Neural progenitor cell (in vitro differentiated cells): Measurements from ENCODE around the gene XRCC3. TPM values are rescaled to one million over a fixed set of nuclear protein-coding genes. Genes with fewer than 3 reads are reported as not detected.

ENCODE experiments used
- DNase-seq: peaks from one replicate; pipeline ENCODE4 v3.0.0-alpha.2; 2016; ENCODE audit warnings: low spot score
- H2AFZ ChIP-seq: fragments of 200-600 bp; sonication (generic); replicated peaks from 2 replicates; pipeline ENCODE4 v1.6.1; 2016; ENCODE audit warnings: antibody characterized with exemption
- H3F3A ChIP-seq: fragments of 200-600 bp; sonication (generic); 2 replicates; pipeline ENCODE4 v1.6.1; 2016; ENCODE audit warnings: antibody characterized with exemption, low read depth
- H3K27ac ChIP-seq: fragments of 200-600 bp; sonication (generic); 2 replicates; pipeline ENCODE4 v1.5.1; 2016; ENCODE audit warnings: mild to moderate bottlenecking
- H3K27me3 ChIP-seq: fragments of 200-600 bp; sonication (generic); 2 replicates; pipeline ENCODE4 v1.6.1; 2016; ENCODE audit warnings: mild to moderate bottlenecking, moderate library complexity
- H3K36me3 ChIP-seq: fragments of 200-600 bp; sonication (generic); 2 replicates; pipeline ENCODE4 v1.5.1; 2016
- H3K4me1 ChIP-seq: fragments of 200-600 bp; sonication (generic); 2 replicates; pipeline ENCODE4 v1.6.1; 2016; ENCODE audit warnings: mixed run types
- H3K4me2 ChIP-seq: fragments of 200-600 bp; sonication (generic); 2 replicates; pipeline ENCODE4 v1.6.1; 2016
- H3K4me3 ChIP-seq: fragments of 200-600 bp; sonication (generic); 2 replicates; pipeline ENCODE4 v1.5.1; 2016
- H3K79me2 ChIP-seq: fragments of 200-600 bp; sonication (generic); 2 replicates; pipeline ENCODE4 v1.6.1; 2016; ENCODE audit warnings: low read depth
- H3K9ac ChIP-seq: fragments of 200-600 bp; sonication (generic); 2 replicates; pipeline ENCODE4 v1.6.1; 2016
- H3K9me3 ChIP-seq: fragments of 200-600 bp; sonication (generic); 2 replicates; pipeline ENCODE4 v1.5.1; 2016; ENCODE audit warnings: low read depth
- H4K20me1 ChIP-seq: fragments of 200-600 bp; sonication (generic); 2 replicates; pipeline ENCODE4 v1.6.1; 2016; ENCODE audit warnings: low read depth
- H3K27ac Mint-ChIP-seq: 3 replicates; pipeline ENCODE4 v1.8.0; 2021; ENCODE audit warnings: mixed read lengths
- H3K27me3 Mint-ChIP-seq: 2 replicates; pipeline ENCODE4 v1.8.0; 2022; ENCODE audit warnings: low read depth, mild to moderate bottlenecking, inconsistent platforms, moderate library complexity, mixed read lengths; ENCODE audit not compliant: insufficient read depth
- H3K36me3 Mint-ChIP-seq: 3 replicates; pipeline ENCODE4 v1.8.0; 2021; ENCODE audit warnings: mixed read lengths
- H3K4me1 Mint-ChIP-seq: 3 replicates; pipeline ENCODE4 v1.8.0; 2021; ENCODE audit warnings: mixed read lengths
- H3K4me3 Mint-ChIP-seq: 3 replicates; pipeline ENCODE4 v1.8.0; 2021; ENCODE audit warnings: mild to moderate bottlenecking, moderate library complexity, mixed read lengths
- H3K9me3 Mint-ChIP-seq: 3 replicates; pipeline ENCODE4 v1.8.0; 2020; ENCODE audit warnings: mixed read lengths
- CTCF ChIP-seq: fragments of 200-600 bp; sonication (generic); IDR thresholded peaks from 2 replicates; pipeline ENCODE4 v1.5.1; 2017; ENCODE audit warnings: antibody characterized with exemption, mild to moderate bottlenecking
- EZH2 ChIP-seq: fragments of 200-600 bp; sonication (generic); IDR thresholded peaks from 2 replicates; pipeline ENCODE4 v1.6.1; 2017; ENCODE audit warnings: antibody characterized with exemption, mild to moderate bottlenecking, moderate library complexity
- EZH2phosphoT487 ChIP-seq: fragments of 200-600 bp; sonication (generic); IDR thresholded peaks from 2 replicates; pipeline ENCODE4 v1.6.1; 2017; ENCODE audit warnings: antibody characterized with exemption
- total RNA-seq: library from RNA; depleted of rRNA; stranded (reverse); fragments of >200 nt; gene quantifications from 2 replicates; pipeline ENCODE4 v1.2.3, GENCODE V29; 2015; ENCODE audit warnings: low replicate concordance

The XRCC3 gene
- total RNA-seq, 1 donor from 2014 or later = 59.7 TPM

GRCh38 chr14:103679351-103679750 lies 35.9 kb downstream of the XRCC3 start:
- H3K4me3 ChIP-seq = no peak overlapping the region
- no peaks in the 10 kb centered on the region for H3K9me3 ChIP-seq
- H3K9ac ChIP-seq = no peak overlapping the region
- H4K20me1 ChIP-seq = peaks cover 3% of the 10 kb centered on the region
- H3K4me2 ChIP-seq = no peak overlapping the region
- Mint-ChIP-seq H3K4me1 (no peaks in the 10 kb centered on the region), H3K36me3 (peaks cover 26% of the 10 kb centered on the region), H3K27ac (no peak overlapping the region), H3K9me3 (no peaks in the 10 kb centered on the region), H3K4me3 (no peak overlapping the region), H3K27me3 (peaks cover 2% of the 10 kb centered on the region)
- TF ChIP-seq CTCF (peak; percentile 58), EZH2phosphoT487 (no peak), EZH2 (no peak)
- no peak overlapping the region for H3K27ac ChIP-seq
- DNase-seq = peak; percentile 51
- no peaks in the 10 kb centered on the region for H3K27me3 ChIP-seq
- H3K4me1 ChIP-seq = no peaks in the 10 kb centered on the region
- no peak overlapping the region for H2AFZ ChIP-seq
- H3F3A ChIP-seq = no peaks in the 10 kb centered on the region
- peaks cover 28% of the 10 kb centered on the region for H3K36me3 ChIP-seq
- no peaks in the 10 kb centered on the region for H3K79me2 ChIP-seq

- Histone ChIP-seq H3K4me1 (no peaks in the 10 kb centered on the region), H2AFZ (no peak overlapping the region), H3K27ac (no peak overlapping the region), H3F3A (no peaks in the 10 kb centered on the region), H3K4me3 (no peak overlapping the region), H3K27me3 (no peaks in the 10 kb centered on the region), H3K36me3 (peaks cover 28% of the 10 kb centered on the region), H4K20me1 (peaks cover 3% of the 10 kb centered on the region), H3K79me2 (no peaks in the 10 kb centered on the region), H3K9me3 (no peaks in the 10 kb centered on the region), H3K4me2 (no peak overlapping the region), H3K9ac (no peak overlapping the region)
- Mint-ChIP-seq H3K36me3 (peaks cover 36% of the 10 kb centered on the region), H3K4me3 (no peak overlapping the region), H3K9me3 (no peaks in the 10 kb centered on the region), H3K4me1 (no peaks in the 10 kb centered on the region), H3K27ac (no peak overlapping the region), H3K27me3 (peaks cover 2% of the 10 kb centered on the region)
- TF ChIP-seq EZH2phosphoT487 (no peak), CTCF (no peak), EZH2 (no peak)
- no peak for DNase-seq
Observed at GRCh38 chr14:103676881-103677675, 38.2 kb downstream of the XRCC3 start.

GRCh38 chr14:103675957-103676356 lies 39.3 kb downstream of the XRCC3 start:
- no peaks in the 10 kb centered on the region for H3F3A ChIP-seq
- H3K79me2 ChIP-seq = no peaks in the 10 kb centered on the region
- no peak for DNase-seq
- H3K27ac ChIP-seq = no peak overlapping the region
- peaks cover 34% of the 10 kb centered on the region for H3K36me3 ChIP-seq
- H3K9ac ChIP-seq = no peak overlapping the region
- no peaks in the 10 kb centered on the region for H3K4me1 ChIP-seq
- Mint-ChIP-seq H3K9me3 (no peaks in the 10 kb centered on the region), H3K27me3 (peaks cover 2% of the 10 kb centered on the region), H3K4me3 (no peak overlapping the region), H3K36me3 (peaks cover 32% of the 10 kb centered on the region), H3K4me1 (no peaks in the 10 kb centered on the region), H3K27ac (no peak overlapping the region)
- H3K4me2 ChIP-seq = no peak overlapping the region
- H3K27me3 ChIP-seq = no peaks in the 10 kb centered on the region
- no peaks in the 10 kb centered on the region for H3K9me3 ChIP-seq
- no peak overlapping the region for H2AFZ ChIP-seq
- TF ChIP-seq CTCF = no peak
- TF ChIP-seq EZH2 = no peak
- TF ChIP-seq EZH2phosphoT487 = no peak
- peaks cover 3% of the 10 kb centered on the region for H4K20me1 ChIP-seq
- H3K4me3 ChIP-seq = no peak overlapping the region
